GM23248 (cell line): ENCODE results near the gene ZNF675. TPM values are rescaled to one million over a fixed set of nuclear protein-coding genes. Genes with fewer than 3 reads are reported as not detected.

ENCODE experiments used
- DNase-seq: peaks from one replicate; pipeline ENCODE4 v3.0.0-alpha.2; 2015
- H2AFZ ChIP-seq: fragments of 200-600 bp; sonication (generic); 2 replicates; pipeline ENCODE4 v1.6.1; 2016; ENCODE audit warnings: antibody characterized with exemption
- H3F3A ChIP-seq: fragments of 200-600 bp; sonication (generic); 2 replicates; pipeline ENCODE4 v1.6.1; 2016; ENCODE audit warnings: mild to moderate bottlenecking, antibody characterized with exemption, mixed run types; ENCODE audit not compliant: insufficient read depth
- H3K27ac ChIP-seq: fragments of 200-600 bp; sonication (generic); 2 replicates; pipeline ENCODE4 v1.5.1; 2016; ENCODE audit warnings: mild to moderate bottlenecking
- H3K27me3 ChIP-seq: fragments of 200-600 bp; sonication (generic); replicated peaks from 2 replicates; pipeline ENCODE4 v1.6.1; 2016; ENCODE audit warnings: mild to moderate bottlenecking; ENCODE audit not compliant: insufficient read depth
- H3K36me3 ChIP-seq: fragments of 200-600 bp; sonication (generic); 2 replicates; pipeline ENCODE4 v1.6.1; 2016; ENCODE audit warnings: low read depth, mild to moderate bottlenecking
- H3K4me1 ChIP-seq: fragments of 200-600 bp; sonication (generic); 2 replicates; pipeline ENCODE4 v1.6.1; 2016; ENCODE audit warnings: mild to moderate bottlenecking; ENCODE audit not compliant: insufficient read depth
- H3K4me2 ChIP-seq: fragments of 200-600 bp; sonication (generic); one replicate; pipeline ENCODE4 v1.6.1; 2016; ENCODE audit warnings: mild to moderate bottlenecking; ENCODE audit not compliant: unreplicated experiment
- H3K4me3 ChIP-seq: fragments of 200-600 bp; sonication (generic); 2 replicates; pipeline ENCODE4 v1.5.1; 2016; ENCODE audit warnings: mild to moderate bottlenecking
- H3K79me2 ChIP-seq: fragments of 200-600 bp; sonication (generic); 2 replicates; pipeline ENCODE4 v1.6.1; 2016; ENCODE audit warnings: mild to moderate bottlenecking; ENCODE audit not compliant: insufficient read depth
- H3K9ac ChIP-seq: fragments of 200-600 bp; sonication (generic); 2 replicates; pipeline ENCODE4 v1.6.1; 2016; ENCODE audit warnings: mild to moderate bottlenecking
- H3K9me2 ChIP-seq: fragments of 200-600 bp; sonication (generic); 2 replicates; pipeline ENCODE4 v1.6.1; 2016; ENCODE audit warnings: mixed run types, mild to moderate bottlenecking, moderate library complexity; ENCODE audit not compliant: insufficient read depth
- H3K9me3 ChIP-seq: fragments of 200-600 bp; sonication (generic); one replicate; pipeline ENCODE4 v1.6.1; 2017; ENCODE audit warnings: low read depth
- H4K20me1 ChIP-seq: fragments of 200-600 bp; sonication (generic); 2 replicates; pipeline ENCODE4 v1.6.0; 2016; ENCODE audit not compliant: insufficient read depth
- EZH2 ChIP-seq: fragments of 200-600 bp; sonication (generic); IDR thresholded peaks from 2 replicates; pipeline ENCODE4 v1.6.1; 2018; ENCODE audit warnings: antibody characterized with exemption, mild to moderate bottlenecking; ENCODE audit not compliant: insufficient read depth, poor library complexity, severe bottlenecking
- EZH2phosphoT487 ChIP-seq: fragments of 200-600 bp; sonication (generic); IDR thresholded peaks from 2 replicates; pipeline ENCODE4 v1.6.1; 2018; ENCODE audit warnings: antibody characterized with exemption, moderate library complexity, mild to moderate bottlenecking, low read depth; ENCODE audit not compliant: insufficient read depth
- WGBS, 2 experiments: methylation state at CpG; one replicate each; pipeline ENCODE4 v1.1.6; 2015 to 2017; ENCODE audit warnings: low lambda C conversion rate in 2 of 2, low coverage in 1 of 2; ENCODE audit errors: missing lambda C conversion rate in 2 of 2; 5-methylcytosine and 5-hydroxymethylcytosine counted together
- in situ Hi-C: fragments of 300-500 bp; cut with MboI; formaldehyde crosslinking; loops from 2 replicates; pipeline ENCODE4 v1.15.0; 2020
- polyA plus RNA-seq: library from polyadenylated mRNA; unstranded; fragments of >200 nt; fragmentation: Nextera tagmentation; extraction: Ambion mirVana; gene quantifications from 2 replicates; pipeline ENCODE4 v1.2.1, GENCODE V29; 2016
- total RNA-seq: library from RNA; depleted of rRNA; stranded (reverse); fragments of >200 nt; shearing (Covaris generic); gene quantifications from 2 replicates; pipeline ENCODE4 v1.2.3, GENCODE V29; 2014

Gene ZNF675
- total and polyA plus RNA-seq, 2 experiments from 2014 or later: 3.5 to 10.6 TPM

DNA sequence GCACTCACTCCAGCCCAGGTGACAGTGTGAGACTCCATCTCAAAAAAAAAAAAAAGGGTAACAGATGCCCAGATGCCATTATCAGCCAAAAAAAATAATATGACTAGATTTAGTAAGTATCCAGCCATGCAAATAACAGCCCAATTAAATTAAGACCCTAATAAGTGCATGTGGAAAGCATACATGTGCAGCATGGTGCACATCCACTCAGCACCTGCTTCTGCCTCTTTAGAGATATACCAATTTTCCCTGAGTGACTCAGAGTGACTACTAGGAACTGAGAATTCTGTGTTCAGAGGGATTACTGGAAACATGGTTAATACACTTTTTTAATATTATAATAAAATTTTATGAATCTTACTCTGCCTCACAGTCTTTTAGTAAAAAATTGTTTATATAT lies 29.8 kb upstream of the ZNF675 start:
- H3K27ac ChIP-seq: no peak overlapping the region
- DNase-seq: no peak

DNA sequence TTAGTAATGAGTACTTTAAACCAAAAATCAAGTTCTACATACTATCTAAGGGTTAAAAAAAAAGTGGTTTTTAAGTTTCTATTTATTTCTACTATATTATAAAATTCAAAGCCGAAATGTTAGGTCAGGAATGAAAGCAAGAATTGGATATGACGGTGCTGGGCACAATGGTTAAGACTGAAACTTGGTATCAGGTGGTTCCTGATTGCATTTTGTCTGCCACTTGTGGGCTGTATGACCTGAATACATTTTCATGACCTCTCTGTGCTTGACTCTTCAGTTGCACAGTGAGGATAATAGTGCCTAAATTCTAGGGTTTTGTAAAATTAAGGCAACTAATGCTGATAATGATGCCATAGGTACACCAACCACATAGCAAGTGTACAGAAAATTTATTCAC lies 22.3 kb upstream of the ZNF675 start:
- H3F3A ChIP-seq: no peaks in the 10 kb centered on the region
- DNase-seq: no peak
- H3K9me3 ChIP-seq: no peaks in the 10 kb centered on the region
- in situ Hi-C loops: no loop called here
- TF ChIP-seq EZH2phosphoT487 (no peak), EZH2 (no peak)
- H3K9me2 ChIP-seq: no peaks in the 10 kb centered on the region
- no peaks in the 10 kb centered on the region for H3K36me3 ChIP-seq
- H3K9ac ChIP-seq: no peak overlapping the region
- H3K79me2 ChIP-seq: no peaks in the 10 kb centered on the region
- H4K20me1 ChIP-seq: no peaks in the 10 kb centered on the region
- H3K27me3 ChIP-seq: no peaks in the 10 kb centered on the region
- WGBS, 2 experiments: 14 to 19% methylated on average over 2 of the region's 2 CpGs
- H3K4me1 ChIP-seq: no peaks in the 10 kb centered on the region
- H3K27ac ChIP-seq: no peak overlapping the region
- H3K4me2 ChIP-seq: no peak overlapping the region
- H2AFZ ChIP-seq: no peak overlapping the region
- no peak overlapping the region for H3K4me3 ChIP-seq

More for the DNA sequence above, 29.8 kb upstream of the ZNF675 start:
- Histone ChIP-seq H3K9ac (no peak overlapping the region), H3K27me3 (no peaks in the 10 kb centered on the region), H4K20me1 (no peaks in the 10 kb centered on the region), H3K4me3 (no peak overlapping the region), H3K4me2 (no peak overlapping the region), H2AFZ (no peak overlapping the region), H3F3A (no peaks in the 10 kb centered on the region), H3K36me3 (no peaks in the 10 kb centered on the region), H3K4me1 (no peaks in the 10 kb centered on the region), H3K79me2 (no peaks in the 10 kb centered on the region), H3K9me2 (no peaks in the 10 kb centered on the region), H3K9me3 (no peaks in the 10 kb centered on the region)
- no peak for TF ChIP-seq EZH2
- no peak for TF ChIP-seq EZH2phosphoT487
- in situ Hi-C loops: no loop called here

DNA sequence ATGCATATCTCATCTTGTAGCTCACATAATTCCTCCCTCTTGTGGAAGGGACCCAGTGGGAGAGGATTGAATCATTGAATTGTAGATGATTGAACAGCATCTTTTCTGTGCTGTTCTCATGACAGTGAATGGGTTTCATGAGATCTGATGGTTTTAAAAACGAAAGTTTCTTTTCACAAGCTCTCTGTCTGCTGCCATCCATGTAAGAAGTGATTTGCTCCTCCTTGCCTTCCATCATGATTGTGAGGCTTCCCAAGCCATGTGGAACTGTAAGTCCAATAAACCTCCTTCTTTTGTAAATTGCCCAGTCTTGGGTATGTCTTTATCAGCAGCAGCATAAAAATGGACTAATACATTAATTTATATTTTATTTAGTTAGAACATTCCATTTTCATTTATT lies 19.6 kb upstream of the ZNF675 start:
- no peak for DNase-seq
- Histone ChIP-seq H3K9me2 (no peaks in the 10 kb centered on the region), H3K9ac (no peak overlapping the region), H3K27me3 (no peaks in the 10 kb centered on the region), H3K79me2 (no peaks in the 10 kb centered on the region), H3K4me1 (no peaks in the 10 kb centered on the region), H3K4me3 (no peak overlapping the region), H2AFZ (no peak overlapping the region), H3F3A (no peaks in the 10 kb centered on the region), H3K27ac (no peak overlapping the region), H4K20me1 (no peaks in the 10 kb centered on the region), H3K36me3 (no peaks in the 10 kb centered on the region), H3K9me3 (no peaks in the 10 kb centered on the region), H3K4me2 (no peak overlapping the region)
- TF ChIP-seq EZH2phosphoT487 (no peak), EZH2 (no peak)
- in situ Hi-C loops: no loop called here
- 33 to 36% methylated on average over 1 of the region's 1 CpG for WGBS, 2 experiments

DNA sequence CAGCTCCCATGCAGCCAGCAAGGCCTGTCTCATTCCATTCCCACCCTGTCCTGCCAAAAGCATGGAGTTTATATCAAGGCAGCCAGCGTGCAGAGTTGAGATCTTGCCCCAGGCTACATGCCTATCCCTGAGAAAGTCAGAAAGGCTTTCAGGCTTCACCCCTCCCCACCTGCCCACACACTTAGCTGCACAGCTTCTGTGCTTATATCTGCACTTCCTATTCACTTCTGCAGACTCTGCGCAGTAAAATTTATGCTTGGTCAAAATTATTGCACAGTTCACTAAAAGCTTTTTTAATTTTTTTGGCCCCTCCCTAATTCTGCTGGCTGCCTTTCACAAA lies 12.5 kb upstream of the ZNF675 start:
- WGBS, 2 experiments: 33 to 47% methylated on average over 2 of the region's 2 CpGs
- Histone ChIP-seq H3K4me1 (no peaks in the 10 kb centered on the region), H3K9ac (no peak overlapping the region), H4K20me1 (no peaks in the 10 kb centered on the region), H3K4me3 (no peak overlapping the region), H3K36me3 (no peaks in the 10 kb centered on the region), H3F3A (no peaks in the 10 kb centered on the region), H3K27ac (no peak overlapping the region), H3K27me3 (no peaks in the 10 kb centered on the region), H3K4me2 (no peak overlapping the region), H2AFZ (no peak overlapping the region), H3K79me2 (no peaks in the 10 kb centered on the region), H3K9me3 (no peaks in the 10 kb centered on the region), H3K9me2 (no peaks in the 10 kb centered on the region)
- TF ChIP-seq EZH2 (no peak), EZH2phosphoT487 (no peak)
- in situ Hi-C loops: no loop called here
- no peak for DNase-seq
